ENCODE measurements around the gene RFX6.

GRCh38 chr6:116872771-116873170 is 4.3 kb upstream of the RFX6 start:
- TF ChIP-seq POLR2AphosphoS5 (IDR thresholded peaks at IDR 0.05; ENCODE audit: borderline replicate concordance, low read depth, low read length) (no peak), EZH2 (IDR thresholded peaks at IDR 0.05) (no peak), FOXP2 (optimal IDR thresholded peaks at IDR 0.05; ENCODE audit: control extremely low read depth, extremely low read length, insufficient read depth) (no peak)
